GM18909 (cell line): ENCODE data around the gene POLN.
"Not testable (repeated sequence)": the region's sequence is repeated elsewhere in the genome, so short reads cannot be mapped to it uniquely, and the experiment has no call there.

Experiments used
- ATAC-seq: cut with Tn5 transposase; IDR thresholded peaks from one replicate; pipeline ENCODE4 v1.9.1; 2021; ENCODE audit warnings: mild to moderate bottlenecking; ENCODE audit not compliant: unreplicated experiment, poor library complexity

POLN gene

GRCh38 chr4:2275546-2276251, 33.8 kb upstream of the POLN start:
- ATAC-seq: no peak

GRCh38 chr4:2275044-2275397, 33.1 kb upstream of the POLN start:
- ATAC-seq: not testable (repeated sequence)

- no peak for ATAC-seq
Measured at GRCh38 chr4:2274320-2275043, 32.6 kb upstream of the POLN start.

GRCh38 chr4:2273657-2274319, 31.9 kb upstream of the POLN start:
- no peak for ATAC-seq

- ATAC-seq: no peak
Measured at GRCh38 chr4:2273221-2273620, 31.3 kb upstream of the POLN start.

GRCh38 chr4:2272828-2273120, 30.9 kb upstream of the POLN start:
- ATAC-seq: no peak

- no peak for ATAC-seq
Measured at GRCh38 chr4:2272026-2272827, 30.3 kb upstream of the POLN start.

GRCh38 chr4:2271279-2272025, 29.5 kb upstream of the POLN start:
- no peak for ATAC-seq

DNA sequence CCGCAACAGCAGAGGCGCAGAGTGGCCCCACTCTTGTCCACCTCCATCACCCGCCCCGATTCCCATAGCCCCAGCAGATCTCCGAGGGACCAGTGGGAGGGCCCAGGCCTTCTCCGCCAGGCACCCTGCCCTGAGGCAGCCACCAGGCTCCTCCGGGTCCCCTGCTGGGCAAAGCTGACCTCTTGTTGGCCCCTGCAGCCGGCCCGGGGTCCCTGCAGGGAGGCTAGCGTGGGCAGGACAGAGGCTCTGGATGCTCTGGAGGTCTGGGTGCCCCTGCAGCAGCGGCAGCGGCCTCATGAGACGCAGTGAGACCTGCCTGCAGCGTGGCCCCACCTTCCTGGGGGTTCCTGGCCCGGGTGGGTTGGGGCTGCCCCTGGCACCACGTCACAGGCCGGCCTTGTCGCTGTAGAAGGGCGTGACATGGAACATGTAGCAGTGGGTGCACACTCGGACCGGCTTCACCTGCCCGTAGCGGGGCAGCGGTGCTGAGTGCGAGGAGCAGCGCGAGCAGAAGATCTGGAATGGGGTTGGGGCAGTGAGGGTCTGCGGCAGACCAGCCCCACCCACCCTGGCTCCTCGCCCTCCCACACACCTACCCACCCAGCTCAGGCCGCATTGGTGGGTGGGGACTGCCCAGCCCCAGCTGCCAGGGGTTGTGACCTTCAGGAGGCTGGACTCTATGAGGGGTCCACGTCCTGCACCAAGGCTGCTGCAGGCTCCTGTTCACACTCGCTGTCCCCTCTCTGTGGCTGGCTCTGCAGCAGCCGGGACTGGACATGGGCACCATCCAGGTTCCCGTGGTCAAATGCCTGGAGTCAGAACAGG, 28.6 kb upstream of the POLN start:
- ATAC-seq: no peak

- ATAC-seq: no peak
Measured at GRCh38 chr4:2269618-2270163, 27.8 kb upstream of the POLN start.

- no peak for ATAC-seq
Measured at GRCh38 chr4:2269206-2269531, 27.2 kb upstream of the POLN start.

GRCh38 chr4:2268357-2269205, 26.7 kb upstream of the POLN start:
- ATAC-seq: no peak

DNA sequence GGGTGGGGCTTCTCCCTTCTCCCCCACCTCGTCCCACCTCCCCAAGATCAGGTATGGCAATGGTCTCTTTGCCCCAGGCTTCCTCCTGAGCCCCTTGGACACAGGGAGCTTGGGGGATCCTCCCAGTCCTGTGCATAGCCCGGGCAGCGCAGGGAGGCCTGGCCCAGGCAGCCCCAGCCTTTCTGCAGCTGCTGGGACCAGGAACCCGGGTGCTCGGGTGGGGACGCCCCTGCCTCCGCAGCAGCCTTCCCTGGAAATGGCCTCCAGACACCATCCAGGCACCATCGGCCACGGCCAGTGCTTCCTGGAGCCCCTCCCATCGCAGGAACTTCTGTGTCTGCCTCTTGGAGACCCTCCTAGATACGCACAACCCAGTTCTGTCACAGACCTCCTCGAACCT, 25.9 kb upstream of the POLN start:
- no peak for ATAC-seq

DNA sequence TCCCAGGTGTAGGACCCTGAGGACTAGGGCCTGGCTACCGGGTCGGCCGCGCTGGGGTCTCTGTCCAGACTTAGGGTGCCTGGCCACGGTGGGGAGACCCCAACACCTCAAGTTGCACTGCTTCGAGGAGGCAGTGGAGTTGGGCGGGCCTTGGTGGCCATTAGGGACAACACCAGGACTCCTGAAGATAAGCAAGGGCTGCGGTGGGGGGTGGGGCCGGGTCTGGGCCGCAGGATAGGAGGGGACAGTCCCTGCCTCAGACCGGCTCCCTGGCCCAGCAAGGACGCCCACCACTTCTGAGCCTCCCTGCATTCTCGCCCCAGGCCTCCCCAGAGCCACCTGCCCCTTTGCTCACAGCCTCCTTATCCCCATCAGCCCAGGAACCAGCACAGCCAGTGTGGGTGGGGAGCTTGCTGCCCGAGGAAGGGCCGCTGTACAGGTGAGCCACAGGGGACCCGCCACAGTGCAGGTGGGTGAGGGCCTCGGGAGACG, 25.4 kb upstream of the POLN start:
- ATAC-seq: no peak

DNA sequence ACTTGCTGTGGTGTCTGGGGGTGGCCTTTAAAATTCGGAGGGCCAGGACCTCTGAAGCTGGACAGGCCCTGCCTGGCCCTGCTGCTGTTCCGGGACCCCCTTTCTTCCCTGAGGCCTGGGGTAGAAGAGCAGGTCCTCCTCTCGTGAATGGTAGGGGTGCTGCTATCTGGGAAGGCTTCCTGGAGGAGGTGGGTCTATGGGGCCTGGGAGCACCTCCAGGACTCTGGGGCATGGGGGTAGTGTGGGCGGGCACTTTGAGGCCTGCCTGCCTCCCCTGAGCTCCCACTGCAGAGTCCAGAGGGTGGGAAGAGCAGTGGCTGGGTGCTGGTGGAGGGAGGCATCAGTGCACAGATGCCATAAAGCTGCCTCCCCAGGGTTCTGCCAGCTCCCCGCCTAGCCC, 24.9 kb upstream of the POLN start:
- no peak for ATAC-seq

GRCh38 chr4:2266181-2266580, 24.3 kb upstream of the POLN start:
- no peak for ATAC-seq

DNA sequence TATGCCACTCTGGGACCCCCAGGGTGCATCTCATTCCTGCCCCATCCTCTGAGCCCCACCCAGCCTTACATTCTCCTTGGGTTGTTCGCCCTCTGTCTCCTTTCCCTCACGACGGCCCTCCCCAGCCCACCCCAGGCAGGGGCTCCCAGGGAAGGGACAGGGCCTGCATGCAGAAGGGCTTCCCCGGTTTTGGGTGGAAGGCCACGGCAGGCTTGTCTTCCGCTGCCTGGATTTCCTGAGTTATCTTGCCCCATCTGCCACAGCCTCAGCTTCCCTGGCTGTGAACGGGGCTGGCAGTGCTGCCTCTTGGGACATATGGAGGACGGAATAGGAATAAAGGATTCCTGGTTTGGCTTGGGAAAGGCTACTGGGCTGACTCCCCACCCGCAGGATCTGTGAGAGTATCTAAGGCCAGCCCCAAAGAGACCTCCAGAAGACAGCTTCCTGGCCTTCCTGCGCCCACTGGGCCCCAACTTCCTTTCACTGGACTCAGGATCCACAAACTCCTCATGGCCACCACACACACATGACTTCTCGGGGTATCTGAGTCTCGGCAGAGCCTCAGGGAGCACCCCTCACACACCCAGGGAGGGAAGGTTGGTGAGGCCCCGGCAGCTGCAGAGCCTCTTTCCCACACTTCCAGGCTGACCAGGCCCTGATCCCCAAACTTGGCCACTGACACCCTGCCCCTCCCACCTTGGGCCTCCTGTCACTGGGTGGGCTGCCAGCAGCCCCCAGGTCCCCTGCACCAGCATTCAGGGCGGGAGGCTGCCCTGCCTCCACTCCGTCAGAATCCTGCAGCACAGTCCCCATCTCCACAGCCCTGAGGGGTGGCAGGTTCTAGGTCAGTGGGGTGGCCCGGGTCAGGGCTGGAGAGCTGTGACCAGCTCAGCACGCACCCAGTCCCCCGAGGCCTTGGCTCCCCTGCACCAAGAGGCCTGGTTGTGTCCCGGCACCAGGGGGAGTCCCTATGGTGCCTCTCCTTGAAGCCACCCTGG, 23.5 kb upstream of the POLN start:
- no peak for ATAC-seq
